HL-60 (cell line): ENCODE results near the gene CARD14.

ENCODE experiments used
- CTCF ChIP-seq: IDR thresholded peaks from one replicate; pipeline ENCODE4 v1.5.1; 2011; ENCODE audit warnings: low read length, control low read depth, inconsistent platforms; ENCODE audit not compliant: insufficient read depth
- POLR2AphosphoS5 ChIP-seq: IDR thresholded peaks from 2 replicates; pipeline ENCODE4 v1.6.1; 2012; ENCODE audit warnings: low read depth
- REST ChIP-seq: IDR thresholded peaks from 2 replicates; pipeline ENCODE4 v1.6.1; 2012; ENCODE audit warnings: low read depth; ENCODE audit not compliant: insufficient replicate concordance

- TF ChIP-seq CTCF (no peak), POLR2AphosphoS5 (no peak), REST (no peak)
These were observed 48.0 kb downstream of the CARD14 start for GRCh38 chr17:80217703-80218362.
